ENCODE data around the gene DNAJB1. TPM values are rescaled to one million over a fixed set of nuclear protein-coding genes. Genes with fewer than 3 reads are reported as not detected.

The DNAJB1 gene
- polyA plus RNA-seq, 12 donors = 68.0 to 89.3 (median 76.1) TPM; not detected in 1

DNA sequence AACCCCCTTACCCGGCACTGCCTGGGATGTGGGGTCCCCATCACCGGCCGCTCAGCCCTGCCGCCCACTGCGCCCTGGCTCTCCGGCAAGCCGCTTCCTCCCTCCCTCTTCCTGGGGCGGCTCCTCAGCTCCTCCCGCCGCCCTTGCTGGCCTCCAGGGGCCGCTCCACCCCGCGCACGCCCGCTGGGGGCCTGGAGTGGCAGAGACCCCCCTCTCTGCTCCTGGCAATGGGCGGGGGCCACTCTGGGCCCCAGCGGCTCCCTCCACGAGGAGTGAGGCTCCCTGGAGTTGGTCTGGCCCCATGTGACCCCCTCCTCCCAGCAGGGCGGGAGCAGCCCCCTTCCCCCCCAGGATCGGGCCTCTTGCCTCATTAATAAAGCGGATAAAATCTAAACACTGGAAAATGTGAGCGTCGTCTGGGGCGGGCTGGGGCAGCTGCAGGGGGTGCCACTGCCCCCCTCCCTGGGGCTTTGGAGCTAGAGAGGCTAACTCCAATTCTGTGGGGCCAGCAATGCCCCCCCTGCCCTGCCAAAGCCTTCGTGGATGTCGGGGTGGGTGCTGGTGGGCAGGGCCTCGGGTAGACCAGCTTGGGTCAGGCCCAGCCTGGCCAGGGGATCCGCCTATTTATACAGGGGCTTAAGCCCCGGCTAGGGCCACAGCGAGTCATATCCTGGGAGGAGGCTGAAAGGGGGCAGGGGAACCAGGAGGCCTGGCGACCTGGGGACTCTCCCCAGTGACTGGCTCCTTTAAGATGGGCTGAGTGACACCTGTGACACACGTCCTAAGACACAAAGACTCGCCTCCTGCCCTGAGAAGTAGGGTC, 42.7 kb downstream of the DNAJB1 start, which contains the start of gene PTGER1:
PTGER1 (minus strand) TSS at position 104 of the 823 bp plus-strand sequence. CDS start 1,034 bp downstream, outside the sequence.
- DNase-seq = no peak

DNA sequence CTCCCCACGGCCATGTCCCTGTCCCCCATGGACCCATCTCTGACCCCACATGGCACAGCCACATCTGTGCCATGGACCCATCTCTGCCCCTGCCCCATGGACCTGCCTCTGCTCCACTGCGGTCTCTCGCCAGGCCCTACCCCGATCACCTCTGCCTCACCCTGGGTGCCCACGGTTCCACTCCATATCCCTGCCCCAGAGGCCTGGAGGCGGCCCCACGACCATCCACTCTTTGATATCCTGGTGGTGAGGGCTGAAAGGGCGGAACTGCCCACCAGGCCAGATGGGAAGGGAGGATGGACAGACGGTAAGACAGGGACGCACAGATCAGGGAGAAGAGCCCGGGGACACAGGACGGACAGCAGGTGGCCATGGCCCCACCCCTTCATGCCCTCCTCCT, 43.4 kb downstream of the DNAJB1 start:
- DNase-seq = no peak

DNA sequence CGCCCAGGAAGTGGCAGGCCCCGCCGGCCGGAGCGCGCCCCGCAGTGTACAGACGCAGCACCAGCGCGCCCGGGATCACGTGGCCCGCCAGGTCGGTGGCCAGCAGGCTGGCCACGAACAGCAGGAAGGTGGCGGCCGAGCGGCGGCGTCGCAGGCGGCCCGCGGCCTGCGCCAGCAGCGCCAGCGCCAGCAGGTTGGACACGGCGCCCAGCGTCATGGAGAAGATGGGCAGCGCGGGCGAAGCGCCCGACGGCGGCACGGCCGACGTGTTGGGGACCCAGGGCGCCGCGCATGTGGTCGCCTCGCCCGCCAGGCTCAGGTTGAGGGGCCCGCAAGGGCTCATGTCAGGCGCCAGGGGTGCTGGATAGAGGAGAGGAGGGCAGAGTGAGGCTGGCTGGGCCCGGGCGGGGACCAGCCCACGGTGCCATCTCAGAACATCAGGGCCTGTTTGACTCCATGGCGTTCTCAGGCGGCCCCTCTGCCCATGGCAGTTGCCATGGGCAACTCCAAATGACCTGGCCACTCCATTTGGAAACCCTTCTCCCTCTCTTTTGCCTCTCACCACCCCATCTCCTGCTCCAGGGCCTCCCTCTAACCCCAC, 44.1 kb downstream of the DNAJB1 start:
- no peak for DNase-seq

DNA sequence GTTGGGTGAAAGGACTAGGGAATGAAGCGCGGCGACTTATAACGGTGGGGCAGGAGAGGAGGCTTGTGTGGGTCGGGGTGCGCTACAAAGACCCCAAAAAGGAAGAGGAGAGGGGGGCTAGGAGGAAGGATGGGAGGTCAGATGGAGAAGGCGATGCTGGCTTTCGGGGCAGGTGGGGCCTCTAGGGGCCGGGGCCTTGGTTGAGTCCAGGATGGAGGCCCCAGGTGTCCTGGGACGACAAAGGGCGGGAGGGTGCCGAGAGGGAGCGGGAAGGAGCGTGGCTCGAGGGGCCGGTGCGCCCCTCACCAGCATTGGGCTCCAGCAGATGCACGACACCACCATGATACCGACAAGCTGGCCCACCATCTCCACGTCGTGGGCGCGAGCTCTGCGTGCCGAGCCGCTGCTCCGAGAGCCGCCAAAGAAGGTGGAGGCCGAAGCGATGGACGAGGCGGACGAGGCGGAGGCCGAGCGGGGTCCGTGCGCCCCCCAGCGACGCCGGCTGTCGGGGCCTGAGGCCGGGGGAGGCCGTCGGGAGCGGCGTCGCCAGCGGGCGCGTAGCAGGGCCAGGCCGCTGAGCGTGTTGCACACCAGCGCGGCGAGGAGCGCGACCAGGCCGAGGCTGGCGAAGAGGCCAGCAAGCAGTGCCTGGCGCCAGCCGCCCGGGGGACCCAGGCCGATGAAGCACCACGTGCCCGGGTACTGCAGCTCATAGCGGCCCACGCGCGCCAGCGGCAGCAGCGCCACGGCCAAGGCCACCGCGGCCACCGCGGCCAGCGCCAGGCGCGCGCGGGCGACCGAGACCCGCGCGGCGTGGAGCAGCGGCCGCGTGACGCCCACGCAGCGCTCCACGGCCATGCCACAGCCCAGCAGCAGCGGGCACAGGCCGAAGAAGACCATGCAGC, 44.9 kb downstream of the DNAJB1 start:
- no peak for DNase-seq

DNA sequence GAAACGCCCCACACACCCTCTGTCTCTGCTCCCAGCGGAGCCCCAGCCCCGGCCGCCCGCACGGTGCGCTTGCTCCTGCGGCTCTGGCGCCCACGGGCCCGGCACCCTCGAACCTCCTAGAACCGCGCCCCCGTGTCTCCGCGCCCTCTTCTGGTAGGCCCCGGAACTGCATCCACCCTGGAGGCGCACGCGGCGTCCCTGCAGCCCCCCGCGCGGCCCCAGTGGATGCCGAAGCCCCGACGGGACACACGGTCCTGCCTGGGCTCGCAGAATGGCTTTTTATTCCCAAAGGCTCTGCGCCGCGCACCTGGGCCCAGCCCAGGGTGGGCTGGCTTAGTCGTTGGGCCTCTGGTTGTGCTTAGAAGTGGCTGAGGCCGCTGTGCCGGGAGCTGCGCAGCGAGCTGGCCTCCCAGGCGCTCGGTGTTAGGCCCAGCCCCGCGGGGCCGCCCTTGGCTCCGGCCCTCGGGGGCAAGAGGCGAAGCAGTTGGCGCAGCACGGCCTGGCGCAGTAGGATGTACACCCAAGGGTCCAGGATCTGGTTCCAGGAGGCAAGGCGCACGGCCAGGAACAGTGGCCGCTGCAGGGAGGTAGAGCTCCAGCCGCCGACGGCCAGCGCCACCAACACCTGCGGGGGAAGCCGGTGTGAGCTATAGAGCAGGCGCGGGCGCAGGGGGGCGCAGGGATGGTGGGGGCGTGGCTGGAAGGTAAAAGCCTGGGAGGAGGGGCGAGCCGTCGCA, 45.8 kb downstream of the DNAJB1 start:
- peak; percentile 69 for DNase-seq

DNA sequence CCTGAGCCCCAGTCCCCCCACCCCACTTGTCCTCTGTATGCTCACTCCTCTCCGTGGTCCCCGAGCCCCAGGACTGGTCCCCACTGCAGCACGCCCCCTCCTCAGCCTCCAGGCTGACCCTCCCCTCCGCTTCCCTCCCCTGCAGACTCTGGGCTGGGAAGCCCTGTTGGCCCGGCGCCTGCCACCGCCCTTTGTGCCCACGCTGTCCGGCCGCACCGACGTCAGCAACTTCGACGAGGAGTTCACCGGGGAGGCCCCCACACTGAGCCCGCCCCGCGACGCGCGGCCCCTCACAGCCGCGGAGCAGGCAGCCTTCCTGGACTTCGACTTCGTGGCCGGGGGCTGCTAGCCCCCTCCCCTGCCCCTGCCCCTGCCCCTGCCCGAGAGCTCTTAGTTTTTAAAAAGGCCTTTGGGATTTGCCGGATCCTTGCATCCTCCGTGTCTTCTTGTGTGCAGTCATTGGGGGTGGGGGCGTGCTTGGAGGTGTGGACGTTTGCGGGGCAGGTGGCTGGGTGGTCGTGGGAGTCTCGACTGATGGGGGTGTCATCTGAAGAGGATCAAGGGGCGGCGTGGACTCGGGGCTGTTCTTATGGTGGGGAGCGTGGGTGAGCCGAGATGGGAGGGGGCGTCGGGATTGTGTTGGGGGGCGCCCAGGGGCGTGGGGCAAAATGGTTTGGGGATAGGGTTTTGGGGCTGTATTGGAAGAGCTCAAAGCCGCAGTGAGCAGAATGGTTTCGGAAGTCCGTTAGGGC, 46.6 kb downstream of the DNAJB1 start:
- DNase-seq = no peak

DNA sequence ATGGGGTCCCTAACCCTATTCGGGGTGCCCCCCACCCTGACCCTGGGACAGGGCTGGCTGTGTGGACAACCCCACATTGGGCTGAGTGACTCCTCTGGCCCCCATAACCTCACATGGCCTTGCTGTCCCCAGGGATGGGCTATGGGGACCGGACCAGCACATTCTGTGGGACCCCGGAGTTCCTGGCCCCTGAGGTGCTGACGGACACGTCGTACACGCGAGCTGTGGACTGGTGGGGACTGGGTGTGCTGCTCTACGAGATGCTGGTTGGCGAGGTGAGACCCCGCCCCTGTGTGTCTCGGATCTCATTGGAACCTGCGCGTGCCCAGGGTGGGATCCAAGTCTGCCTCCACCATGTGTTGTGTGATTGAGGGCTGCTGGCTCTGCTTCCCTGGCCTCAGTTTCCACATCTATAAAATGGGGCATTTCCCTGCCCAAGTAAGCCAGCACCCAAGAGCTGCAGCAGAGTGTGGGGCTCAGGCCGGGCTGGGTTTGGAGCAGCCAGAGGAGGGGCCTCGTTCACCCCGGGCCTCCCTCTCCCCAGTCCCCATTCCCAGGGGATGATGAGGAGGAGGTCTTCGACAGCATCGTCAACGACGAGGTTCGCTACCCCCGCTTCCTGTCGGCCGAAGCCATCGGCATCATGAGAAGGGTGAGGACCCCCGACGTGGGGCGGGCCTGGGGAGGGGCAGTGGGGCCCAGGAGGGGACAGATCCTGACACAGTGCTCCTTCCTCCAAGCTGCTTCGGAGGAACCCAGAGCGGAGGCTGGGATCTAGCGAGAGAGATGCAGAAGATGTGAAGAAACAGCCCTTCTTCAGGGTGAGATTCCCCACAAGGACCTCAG, 47.9 kb downstream of the DNAJB1 start:
- no peak for DNase-seq

DNA sequence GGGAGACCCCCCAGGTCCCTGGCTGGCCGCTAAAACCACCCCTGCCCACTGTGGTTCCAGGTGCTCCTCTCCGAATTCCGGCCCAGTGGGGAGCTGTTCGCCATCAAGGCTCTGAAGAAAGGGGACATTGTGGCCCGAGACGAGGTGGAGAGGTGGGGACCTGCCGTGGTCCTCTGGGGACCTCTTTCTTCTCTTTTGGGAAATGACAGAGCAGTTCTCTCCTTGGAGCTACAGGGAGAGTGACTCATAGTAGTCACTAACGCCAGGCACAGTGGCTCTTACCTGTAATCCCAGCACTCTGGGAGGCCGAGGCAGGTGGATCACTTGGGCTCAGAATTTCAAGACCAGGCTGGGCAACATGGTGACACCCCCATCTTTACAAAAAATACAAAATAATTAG, 50.4 kb downstream of the DNAJB1 start:
- DNase-seq = no peak

DNA sequence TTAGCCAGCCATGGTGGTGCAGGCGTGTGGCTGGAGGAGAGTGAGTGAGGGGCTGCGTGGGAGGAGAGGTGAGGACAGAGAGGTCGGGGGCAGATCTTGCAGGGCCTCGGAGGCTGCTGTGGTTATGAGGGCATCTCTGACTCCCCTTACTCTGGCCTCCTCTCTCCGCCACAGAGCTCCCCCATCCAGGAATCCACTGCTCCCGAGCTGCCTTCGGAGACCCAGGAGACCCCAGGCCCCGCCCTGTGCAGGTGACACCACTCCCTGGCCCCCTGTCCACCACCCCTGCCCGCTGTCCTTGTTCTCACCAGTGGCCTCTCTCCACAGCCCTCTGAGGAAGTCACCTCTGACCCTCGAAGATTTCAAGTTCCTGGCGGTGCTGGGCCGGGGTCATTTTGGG, 50.8 kb downstream of the DNAJB1 start:
- DNase-seq = no peak

Other genes starting within 250 kb of the DNAJB1 start
- gene ADGRE5, start 137.0 kb downstream of the DNAJB1 start, polyA plus RNA-seq (ENCODE audit: insufficient read length in 12 of 12) = 10 to 100 TPM in 11 of 12 donors, not detected in 1; 36.8 to 69.5 (median 50.5) TPM
- gene DDX39A, start 99.1 kb downstream of the DNAJB1 start, polyA plus RNA-seq (ENCODE audit: insufficient read length in 12 of 12) = 10 to 100 TPM in 11 of 12 donors, not detected in 1; 35.6 to 55.0 (median 41.8) TPM
- 10 to 100 TPM in 11 of 12 donors, not detected in 1; 41.3 to 73.8 (median 53.7) TPM for gene PKN1, start 85.1 kb downstream of the DNAJB1 start, polyA plus RNA-seq (ENCODE audit: insufficient read length in 12 of 12)
- gene PTGER1, start 43.0 kb downstream of the DNAJB1 start, polyA plus RNA-seq (ENCODE audit: insufficient read length in 12 of 12) = under 1 TPM in 3 of 12 donors, not detected in 9; 0.11 to 0.12 (median 0.12) TPM
- gene GIPC1, start 22.3 kb downstream of the DNAJB1 start, polyA plus RNA-seq (ENCODE audit: insufficient read length in 12 of 12) = 10 to 100 TPM in 11 of 12 donors, not detected in 1; 28.6 to 60.6 (median 38.0) TPM
- 100 to 1,000 TPM in 7 of 12 donors, 10 to 100 TPM in 4, not detected in 1; 73.9 to 183 (median 113) TPM for gene TECR, start 11.2 kb upstream of the DNAJB1 start, polyA plus RNA-seq (ENCODE audit: insufficient read length in 12 of 12)
- 100 to 1,000 TPM in 6 of 12 donors, 10 to 100 TPM in 5, not detected in 1; 56.7 to 137 (median 100) TPM for gene NDUFB7, start 53.7 kb upstream of the DNAJB1 start, polyA plus RNA-seq (ENCODE audit: insufficient read length in 12 of 12)
- gene CLEC17A, start 64.7 kb upstream of the DNAJB1 start, polyA plus RNA-seq (ENCODE audit: insufficient read length in 12 of 12) = under 1 TPM in 4 of 12 donors, not detected in 8; 0.09 to 0.66 (median 0.13) TPM
- gene ADGRE3, start 156.4 kb upstream of the DNAJB1 start, polyA plus RNA-seq (ENCODE audit: insufficient read length in 12 of 12) = under 1 TPM in 5 of 12 donors, not detected in 7; 0.09 to 0.70 (median 0.16) TPM
- gene ZNF333, start 171.7 kb upstream of the DNAJB1 start, polyA plus RNA-seq (ENCODE audit: insufficient read length in 12 of 12) = 10 to 100 TPM in 11 of 12 donors, not detected in 1; 13.6 to 31.6 (median 17.8) TPM